ENCODE measurements around the gene ELFN1.

The ELFN1 gene

DNA sequence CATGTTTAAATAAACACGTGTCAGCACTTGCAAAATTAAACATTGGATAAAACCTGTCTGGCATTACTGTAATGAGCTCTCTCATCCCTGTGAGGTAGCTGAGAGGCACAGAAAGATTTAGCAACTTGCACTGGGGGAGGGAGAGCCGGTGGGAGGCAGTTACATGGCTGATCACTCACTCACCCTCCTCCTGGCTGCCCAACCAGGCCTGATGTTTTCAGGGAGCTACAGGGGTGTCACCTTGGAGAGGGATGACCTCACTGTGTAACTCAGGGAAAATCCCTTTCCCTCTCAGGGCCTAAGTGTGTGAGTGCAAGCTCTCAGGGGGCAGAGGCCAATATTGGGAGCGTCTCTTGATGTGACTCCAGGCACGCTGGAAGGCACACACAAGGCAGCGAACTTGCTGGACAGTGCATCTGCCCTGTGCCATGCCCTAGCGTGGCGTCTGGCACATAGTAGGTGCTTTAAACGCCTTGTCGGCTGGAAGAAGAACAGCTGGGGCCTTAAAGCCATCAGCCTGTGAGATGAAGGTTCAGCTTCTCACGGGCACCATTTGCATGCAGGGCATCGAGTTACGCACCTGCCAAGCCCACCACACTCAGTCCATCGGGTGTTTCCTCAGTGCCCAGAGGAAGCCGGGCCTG lies 51.1 kb downstream of the ELFN1 start:
- no peak for DNase-seq (ENCODE audit: low read depth)
- TF ChIP-seq, protein P1, sequence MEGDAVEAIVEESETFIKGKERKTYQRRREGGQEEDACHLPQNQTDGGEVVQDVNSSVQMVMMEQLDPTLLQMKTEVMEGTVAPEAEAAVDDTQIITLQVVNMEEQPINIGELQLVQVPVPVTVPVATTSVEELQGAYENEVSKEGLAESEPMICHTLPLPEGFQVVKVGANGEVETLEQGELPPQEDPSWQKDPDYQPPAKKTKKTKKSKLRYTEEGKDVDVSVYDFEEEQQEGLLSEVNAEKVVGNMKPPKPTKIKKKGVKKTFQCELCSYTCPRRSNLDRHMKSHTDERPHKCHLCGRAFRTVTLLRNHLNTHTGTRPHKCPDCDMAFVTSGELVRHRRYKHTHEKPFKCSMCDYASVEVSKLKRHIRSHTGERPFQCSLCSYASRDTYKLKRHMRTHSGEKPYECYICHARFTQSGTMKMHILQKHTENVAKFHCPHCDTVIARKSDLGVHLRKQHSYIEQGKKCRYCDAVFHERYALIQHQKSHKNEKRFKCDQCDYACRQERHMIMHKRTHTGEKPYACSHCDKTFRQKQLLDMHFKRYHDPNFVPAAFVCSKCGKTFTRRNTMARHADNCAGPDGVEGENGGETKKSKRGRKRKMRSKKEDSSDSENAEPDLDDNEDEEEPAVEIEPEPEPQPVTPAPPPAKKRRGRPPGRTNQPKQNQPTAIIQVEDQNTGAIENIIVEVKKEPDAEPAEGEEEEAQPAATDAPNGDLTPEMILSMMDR (IDR thresholded peaks at IDR 0.05; ENCODE audit: control insufficient read depth, extremely low read depth, insufficient read depth), result no peak
- H3K4me3 ChIP-seq (ENCODE audit: low read depth, low read length), result no peak overlapping the region

DNA sequence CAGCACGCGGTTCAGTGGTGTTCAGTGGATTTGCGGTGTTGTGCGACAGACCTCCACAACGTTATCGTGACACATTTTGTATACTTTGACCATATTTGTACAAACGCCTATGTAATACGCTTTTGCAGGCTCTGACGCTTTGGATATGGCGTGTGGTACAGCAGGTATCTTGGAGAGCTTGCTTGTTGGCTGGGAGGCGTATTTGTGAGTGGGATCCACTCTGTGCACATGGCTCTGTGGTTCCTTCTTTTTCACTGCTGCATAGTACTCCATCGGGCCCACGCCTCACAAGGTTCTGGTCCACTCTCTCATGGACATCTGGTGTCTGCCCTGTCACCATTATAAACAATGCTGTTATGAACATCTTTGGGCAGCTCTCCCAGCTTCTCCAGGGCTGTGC lies 53.2 kb downstream of the ELFN1 start:
- TF ChIP-seq, protein P1 (IDR thresholded peaks at IDR 0.05; ENCODE audit: control insufficient read depth, extremely low read depth, insufficient read depth), result no peak
- no peak overlapping the region for H3K4me3 ChIP-seq (ENCODE audit: low read depth, low read length)
- no peak for DNase-seq (ENCODE audit: low read depth)

DNA sequence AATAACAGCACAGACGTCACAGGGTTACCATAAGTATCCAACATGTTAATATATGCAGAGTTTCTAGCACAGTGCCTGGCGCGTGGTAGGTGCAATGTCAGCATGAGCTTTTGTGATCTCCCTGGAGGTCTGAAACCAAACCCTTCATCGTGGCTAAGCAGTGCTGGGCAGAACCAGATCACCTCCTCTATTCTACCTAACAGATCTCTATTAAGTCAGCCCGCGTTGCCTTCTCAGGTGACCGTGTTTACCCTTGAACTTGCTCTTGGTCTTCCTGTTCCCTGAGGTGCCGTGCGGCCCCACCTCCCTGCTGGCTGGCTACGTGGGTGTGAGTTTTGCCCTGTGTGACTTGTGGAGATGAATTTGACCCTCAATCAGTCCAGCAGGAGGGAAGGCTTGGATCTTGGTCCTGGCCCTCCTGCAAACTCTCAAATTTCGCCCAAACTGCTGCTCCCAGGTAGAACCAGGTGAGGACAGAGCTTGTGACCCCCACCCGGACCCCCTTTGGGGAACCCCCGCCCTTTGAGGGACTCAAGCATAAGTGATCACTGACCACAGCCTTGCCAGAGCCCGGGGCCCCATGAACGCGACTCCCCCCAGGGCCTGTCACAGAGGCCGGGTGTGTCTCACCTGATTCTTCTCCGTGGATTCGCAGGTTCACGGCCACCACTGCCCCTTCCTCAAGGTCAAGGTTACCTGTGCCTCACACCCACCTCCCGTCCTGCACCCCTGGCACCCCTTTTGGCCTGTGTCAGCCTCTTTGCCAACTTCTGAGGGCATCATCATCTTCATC lies 54.2 kb downstream of the ELFN1 start:
- TF ChIP-seq, protein P1 (IDR thresholded peaks at IDR 0.05; ENCODE audit: control insufficient read depth, extremely low read depth, insufficient read depth), result no peak
- H3K4me3 ChIP-seq (ENCODE audit: low read depth, low read length), result no peak overlapping the region
- no peak for DNase-seq (ENCODE audit: low read depth)

DNA sequence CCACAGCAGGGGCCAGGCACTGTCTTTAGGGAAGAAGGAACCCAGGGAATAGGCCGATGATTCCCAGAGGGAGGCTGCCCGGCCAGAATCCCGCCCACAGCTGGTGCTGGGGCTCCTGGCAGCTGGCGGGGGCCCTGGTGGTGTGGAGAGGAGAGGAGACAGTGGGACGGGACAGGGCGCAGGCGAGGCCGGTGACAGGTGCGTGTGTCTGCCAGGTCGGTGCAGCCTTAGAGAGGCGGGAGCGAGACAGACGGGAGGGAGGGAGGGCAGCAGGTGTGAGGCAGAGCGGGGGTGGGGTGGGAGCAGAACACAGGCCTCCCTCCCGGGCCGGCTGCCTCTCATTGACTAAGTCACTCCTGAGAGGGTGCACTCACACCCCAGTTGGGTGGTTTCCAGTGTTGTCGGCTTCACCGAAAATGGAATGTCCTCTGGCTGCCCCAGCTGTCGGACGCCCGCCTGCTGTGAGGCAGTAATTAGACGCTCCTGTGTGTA lies 55.2 kb downstream of the ELFN1 start:
- TF ChIP-seq, protein P1 (IDR thresholded peaks at IDR 0.05; ENCODE audit: control insufficient read depth, extremely low read depth, insufficient read depth), result no peak
- H3K4me3 ChIP-seq (ENCODE audit: low read depth, low read length), result no peak overlapping the region
- no peak for DNase-seq (ENCODE audit: low read depth)

DNA sequence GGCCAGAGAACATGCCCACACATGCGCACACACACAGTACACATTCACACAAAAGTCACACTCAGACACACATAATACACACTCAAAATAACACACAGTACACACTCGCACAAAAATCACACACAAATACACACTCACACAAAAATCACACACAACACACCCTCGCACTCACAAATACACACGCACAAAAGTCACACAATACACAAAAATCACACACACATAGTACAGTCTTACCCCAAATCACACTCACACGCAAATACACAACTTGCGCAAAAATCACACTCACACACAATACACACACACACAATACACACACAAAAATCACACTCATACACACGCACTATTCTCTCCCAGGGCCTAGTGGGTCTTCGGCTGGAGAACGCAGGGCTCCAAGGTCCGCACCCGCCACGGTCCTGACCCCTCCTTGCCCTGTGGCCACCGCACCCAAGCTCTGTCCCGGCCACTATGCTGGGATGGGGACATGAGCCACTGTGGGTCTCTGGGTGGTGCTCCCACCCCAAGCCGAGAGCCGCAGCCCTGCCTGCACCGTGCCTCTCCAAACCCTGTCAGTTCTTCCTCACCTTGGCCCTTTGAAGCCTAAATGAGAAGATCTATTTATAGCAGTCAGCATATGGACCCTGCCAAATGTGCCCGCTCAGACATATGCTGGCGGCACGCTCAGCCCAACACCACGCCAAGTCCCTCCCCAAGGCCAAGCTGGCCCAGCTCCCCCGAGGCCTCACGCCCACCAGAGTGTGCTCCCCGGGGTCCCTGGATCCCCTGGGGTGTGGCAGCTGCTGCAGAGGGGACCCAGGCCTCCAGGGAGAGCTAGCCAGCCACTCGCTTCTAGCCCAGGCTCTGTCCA lies 55.9 kb downstream of the ELFN1 start:
- TF ChIP-seq, protein P1 (IDR thresholded peaks at IDR 0.05; ENCODE audit: control insufficient read depth, extremely low read depth, insufficient read depth), result no peak
- H3K4me3 ChIP-seq (ENCODE audit: low read depth, low read length), result no peak overlapping the region
- DNase-seq (ENCODE audit: low read depth), result no peak

DNA sequence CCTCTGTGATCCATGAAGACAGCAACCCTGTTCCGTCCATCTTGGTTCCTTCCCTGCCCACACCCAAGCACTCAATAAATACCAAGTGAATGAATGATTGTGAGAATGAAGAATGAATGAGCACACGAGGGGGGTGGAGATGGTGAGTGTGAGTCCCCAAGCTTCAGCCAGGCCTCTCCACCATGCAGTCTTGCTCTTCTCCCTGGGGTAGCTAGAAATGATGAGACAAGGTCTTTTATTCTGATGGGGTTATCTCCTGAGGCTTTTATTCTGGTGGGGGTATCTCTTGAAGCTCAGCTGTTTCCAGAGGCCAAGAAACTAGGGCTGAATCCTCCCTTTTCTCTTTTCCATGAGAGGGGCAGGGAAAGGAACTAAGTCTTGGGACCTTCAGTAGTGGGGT lies 57.0 kb downstream of the ELFN1 start:
- no peak overlapping the region for H3K4me3 ChIP-seq (ENCODE audit: low read depth, low read length)
- TF ChIP-seq, protein P1 (IDR thresholded peaks at IDR 0.05; ENCODE audit: control insufficient read depth, extremely low read depth, insufficient read depth), result no peak
- DNase-seq (ENCODE audit: low read depth), result no peak
